ENCODE data around the gene GAS6. TPM values are rescaled to one million over a fixed set of nuclear protein-coding genes. Genes with fewer than 3 reads are reported as not detected.

GAS6 gene
- total and polyA plus RNA-seq, 9 of the 15 experiments (the other 6 are each of a cell fraction or from before 2014, with no cell fraction given): 0.14 to 9.7 (median 4.7) TPM; not detected in 1

DNA sequence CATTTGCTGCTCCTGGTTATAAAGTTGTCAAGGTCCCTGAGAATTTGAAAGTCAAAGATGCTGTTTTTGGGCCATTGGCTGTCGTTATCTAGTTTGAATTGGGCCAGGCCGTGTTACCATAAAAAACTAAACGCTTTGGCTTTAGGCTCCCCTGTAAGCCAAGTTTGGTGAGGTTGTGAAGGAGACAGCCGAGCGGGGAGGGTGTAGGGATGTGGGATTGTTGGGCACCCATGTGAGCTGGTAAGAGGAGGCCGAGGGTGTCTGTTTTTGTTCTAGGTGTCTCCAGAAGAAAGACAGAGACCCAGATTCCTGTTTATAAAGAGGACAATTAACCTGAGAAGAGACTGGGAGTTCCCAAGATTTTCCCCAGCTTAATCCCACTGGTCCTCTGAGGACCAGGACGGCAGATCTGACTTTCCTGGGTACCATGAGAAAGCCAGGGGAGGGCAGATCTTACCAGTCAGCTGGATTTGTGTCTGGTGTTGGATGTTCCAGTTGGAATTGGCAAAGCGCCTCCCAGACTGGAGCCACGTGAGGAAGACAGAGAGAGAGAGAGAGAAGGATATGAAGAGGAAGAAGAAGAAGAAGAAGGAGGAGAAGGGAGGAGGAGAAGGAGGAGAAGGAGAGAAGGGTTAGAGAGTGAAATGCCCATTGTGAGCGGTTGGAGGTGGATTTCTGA, 79.8 kb downstream of the GAS6 start (continued):
- TF ChIP-seq, protein P1, sequence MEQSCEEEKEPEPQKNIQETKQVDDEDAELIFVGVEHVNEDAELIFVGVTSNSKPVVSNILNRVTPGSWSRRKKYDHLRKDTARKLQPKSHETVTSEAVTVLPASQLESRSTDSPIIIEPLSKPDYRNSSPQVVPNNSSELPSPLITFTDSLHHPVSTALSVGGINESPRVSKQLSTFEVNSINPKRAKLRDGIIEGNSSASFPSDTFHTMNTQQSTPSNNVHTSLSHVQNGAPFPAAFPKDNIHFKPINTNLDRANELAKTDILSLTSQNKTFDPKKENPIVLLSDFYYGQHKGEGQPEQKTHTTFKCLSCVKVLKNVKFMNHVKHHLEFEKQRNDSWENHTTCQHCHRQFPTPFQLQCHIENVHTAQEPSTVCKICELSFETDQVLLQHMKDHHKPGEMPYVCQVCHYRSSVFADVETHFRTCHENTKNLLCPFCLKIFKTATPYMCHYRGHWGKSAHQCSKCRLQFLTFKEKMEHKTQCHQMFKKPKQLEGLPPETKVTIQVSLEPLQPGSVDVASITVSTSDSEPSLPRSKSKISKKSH (CRISPR knock-in tag; IDR thresholded peaks at IDR 0.05): no peak
- TF ChIP-seq POLR2H (tag; IDR thresholded peaks at IDR 0.05; ENCODE audit: low read depth): no peak
- no peak for TF ChIP-seq MBD2 (IDR thresholded peaks at IDR 0.05; ENCODE audit: borderline replicate concordance, low read depth)
- no peak for TF ChIP-seq TAF9B (IDR thresholded peaks at IDR 0.05; ENCODE audit: partially characterized antibody)
- TF ChIP-seq DIDO1 (tag; IDR thresholded peaks at IDR 0.05; ENCODE audit: low read depth): no peak

DNA sequence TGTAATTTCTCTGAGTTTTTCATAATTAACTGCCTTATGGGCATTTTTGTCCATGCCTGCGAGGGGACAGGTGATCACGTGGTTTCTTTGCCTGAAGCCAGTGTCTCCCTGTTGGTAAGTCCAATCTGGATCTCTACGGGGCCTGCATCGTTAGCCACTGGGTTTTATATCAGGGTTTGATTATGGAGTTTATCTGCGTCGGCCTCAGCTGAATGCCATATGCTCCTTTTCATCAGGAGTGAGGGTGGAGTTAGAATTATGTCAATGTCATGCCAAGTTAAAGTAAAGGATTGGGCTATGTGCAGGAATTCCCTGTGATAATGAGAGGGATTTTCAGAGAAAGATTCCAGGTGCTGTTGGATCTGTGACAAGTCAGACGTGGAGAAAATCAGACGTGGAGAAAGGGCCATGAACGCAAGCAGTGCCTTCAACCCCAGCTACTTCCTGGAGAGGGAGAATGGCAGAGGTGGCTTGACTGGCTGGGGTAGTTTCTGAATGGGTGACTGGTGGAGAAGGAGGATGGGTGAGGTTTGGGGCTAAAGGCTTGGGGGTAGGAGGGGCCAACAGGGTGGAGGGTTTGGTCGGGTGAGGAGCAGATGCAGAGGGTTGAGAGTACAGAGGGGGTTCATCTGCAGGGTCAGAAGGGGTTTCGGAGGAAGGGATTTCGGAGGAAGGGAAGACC, 80.5 kb downstream of the GAS6 start:
- ATAC-seq (no peak), DNase-seq (ENCODE audit: extremely low read depth in 1 of 4, low spot score in 3 of 4) (no peak), FAIRE-seq (no peak)
- Histone ChIP-seq H3K4me2 (ENCODE audit: insufficient read depth, low read length) (no peak overlapping the region), H3K36me3 (ENCODE audit: control insufficient read depth, insufficient read depth, low read length) (no peaks in the 10 kb centered on the region), H3K27ac (ENCODE audit: extremely low read depth, low read depth, low read length) (no peak overlapping the region), H3K4me1 (replicated peaks in 1 of 2; ENCODE audit: control insufficient read depth in 2 of 2, insufficient read depth in 2 of 2, low read length in 2 of 2) (peaks cover 0 to under 1% of the 10 kb centered on the region in 2 experiments; a peak in 1 of 5 replicates), H3K9me3 (replicated peaks; ENCODE audit: control insufficient read depth, insufficient read depth, low read depth, low read length) (no peaks in the 10 kb centered on the region), H3K4me3 (no peak overlapping the region), H4K20me1 (replicated peaks; ENCODE audit: control insufficient read depth, insufficient read depth, low read length) (no peaks in the 10 kb centered on the region), H2AFZ (ENCODE audit: low read depth, low read length) (no peak overlapping the region), H3K9me1 (ENCODE audit: control insufficient read depth, insufficient read depth, low read length) (no peaks in the 10 kb centered on the region), H3K9ac (ENCODE audit: insufficient read depth in 1 of 2, low read depth in 2 of 2, low read length in 2 of 2) (no peak overlapping the region), H3K79me2 (ENCODE audit: control insufficient read depth, insufficient read depth, low read length) (no peaks in the 10 kb centered on the region), H3K27me3 (ENCODE audit: control insufficient read depth in 2 of 2, insufficient read depth in 2 of 2, low read length in 2 of 2) (peaks cover 4 to 45% of the 10 kb centered on the region in 2 experiments; a peak in 4 of 5 replicates)
- ChIA-PET CTCF (ENCODE audit: low intra/inter-chr PET ratio) (no interaction called here), POLR2A (interaction anchor here (0.7 kb wide), 1 partner anchor 162 kb away, joined by 3 read pairs; no protein-coding TSS in a partner anchor)
- intact Hi-C loops (cut with micrococcal nuclease) (no loop called here), in situ Hi-C loops (cut with MboI) (no loop called here)
- WGBS (ENCODE audit: insufficient coverage, low coverage, missing lambda C conversion rate): 0% methylated on average over 12 of the region's 12 CpGs
- BruUV-seq (replicated peaks): no TSS peak
- TF ChIP-seq, protein P2, sequence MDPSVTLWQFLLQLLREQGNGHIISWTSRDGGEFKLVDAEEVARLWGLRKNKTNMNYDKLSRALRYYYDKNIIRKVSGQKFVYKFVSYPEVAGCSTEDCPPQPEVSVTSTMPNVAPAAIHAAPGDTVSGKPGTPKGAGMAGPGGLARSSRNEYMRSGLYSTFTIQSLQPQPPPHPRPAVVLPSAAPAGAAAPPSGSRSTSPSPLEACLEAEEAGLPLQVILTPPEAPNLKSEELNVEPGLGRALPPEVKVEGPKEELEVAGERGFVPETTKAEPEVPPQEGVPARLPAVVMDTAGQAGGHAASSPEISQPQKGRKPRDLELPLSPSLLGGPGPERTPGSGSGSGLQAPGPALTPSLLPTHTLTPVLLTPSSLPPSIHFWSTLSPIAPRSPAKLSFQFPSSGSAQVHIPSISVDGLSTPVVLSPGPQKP (CRISPR knock-in tag; IDR thresholded peaks at IDR 0.05): no peak
- TF ChIP-seq POLR2B (IDR thresholded peaks at IDR 0.05; ENCODE audit: low read depth, partially characterized antibody): no peak
- no peak for TF ChIP-seq ZNF263 (CRISPR knock-in tag; IDR thresholded peaks at IDR 0.05; ENCODE audit: borderline replicate concordance)
- TF ChIP-seq, protein P3, sequence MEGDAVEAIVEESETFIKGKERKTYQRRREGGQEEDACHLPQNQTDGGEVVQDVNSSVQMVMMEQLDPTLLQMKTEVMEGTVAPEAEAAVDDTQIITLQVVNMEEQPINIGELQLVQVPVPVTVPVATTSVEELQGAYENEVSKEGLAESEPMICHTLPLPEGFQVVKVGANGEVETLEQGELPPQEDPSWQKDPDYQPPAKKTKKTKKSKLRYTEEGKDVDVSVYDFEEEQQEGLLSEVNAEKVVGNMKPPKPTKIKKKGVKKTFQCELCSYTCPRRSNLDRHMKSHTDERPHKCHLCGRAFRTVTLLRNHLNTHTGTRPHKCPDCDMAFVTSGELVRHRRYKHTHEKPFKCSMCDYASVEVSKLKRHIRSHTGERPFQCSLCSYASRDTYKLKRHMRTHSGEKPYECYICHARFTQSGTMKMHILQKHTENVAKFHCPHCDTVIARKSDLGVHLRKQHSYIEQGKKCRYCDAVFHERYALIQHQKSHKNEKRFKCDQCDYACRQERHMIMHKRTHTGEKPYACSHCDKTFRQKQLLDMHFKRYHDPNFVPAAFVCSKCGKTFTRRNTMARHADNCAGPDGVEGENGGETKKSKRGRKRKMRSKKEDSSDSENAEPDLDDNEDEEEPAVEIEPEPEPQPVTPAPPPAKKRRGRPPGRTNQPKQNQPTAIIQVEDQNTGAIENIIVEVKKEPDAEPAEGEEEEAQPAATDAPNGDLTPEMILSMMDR (IDR thresholded peaks at IDR 0.05 in 2 of 3, conservative IDR thresholded peaks at IDR 0.05 in 1 of 3; ENCODE audit: insufficient read depth in 2 of 3, low read depth in 1 of 3, low read length in 3 of 3): no peak
- no peak for TF ChIP-seq ZNF551 (CRISPR knock-in tag; IDR thresholded peaks at IDR 0.05)
- TF ChIP-seq SAFB2 (IDR thresholded peaks at IDR 0.05; ENCODE audit: borderline replicate concordance, low read depth, low read length, severe bottlenecking): no peak
- TF ChIP-seq TBP (optimal IDR thresholded peaks at IDR 0.05; ENCODE audit: low read depth, low read length): no peak

All from K562 (cell line).